GM18909 (cell line): Measurements from ENCODE around the gene FOSB.
"Not testable (repeated sequence)": the region's sequence is repeated elsewhere in the genome, so short reads cannot be mapped to it uniquely, and the experiment has no call there.

Experiments used
- ATAC-seq: cut with Tn5 transposase; IDR thresholded peaks from one replicate; pipeline ENCODE4 v1.9.1; 2021; ENCODE audit warnings: mild to moderate bottlenecking; ENCODE audit not compliant: unreplicated experiment, poor library complexity

FOSB gene

GRCh38 chr19:45467456-45468158 is at the start of gene FOSB:
Gene FOSB (plus strand): TSS chr19:45467996. CDS start chr19:45468587, 591 bp downstream.
- peak; percentile 61 for ATAC-seq

GRCh38 chr19:45418802-45419201 is 49.0 kb upstream of the FOSB start:
- no peak for ATAC-seq

GRCh38 chr19:45419396-45419795 is 48.4 kb upstream of the FOSB start:
- ATAC-seq = peak; percentile 36

GRCh38 chr19:45419895-45420294 is 47.9 kb upstream of the FOSB start:
- ATAC-seq = no peak

- no peak for ATAC-seq
These were observed 47.4 kb upstream of the FOSB start for GRCh38 chr19:45420356-45420755.

GRCh38 chr19:45420871-45421270 is 46.9 kb upstream of the FOSB start:
- ATAC-seq = no peak

- no peak for ATAC-seq
These were observed 45.8 kb upstream of the FOSB start for GRCh38 chr19:45421947-45422498.

GRCh38 chr19:45423033-45423588 is 44.7 kb upstream of the FOSB start:
- no peak for ATAC-seq

GRCh38 chr19:45423589-45424190 is 44.1 kb upstream of the FOSB start, which contains the start of gene ERCC1:
Gene ERCC1 (minus strand): TSS chr19:45423917. CDS start chr19:45423374, 543 bp downstream.
- peak; percentile 68 for ATAC-seq

- peak; percentile 15 for ATAC-seq
These were observed 43.4 kb upstream of the FOSB start for GRCh38 chr19:45424191-45425058.

GRCh38 chr19:45428384-45429231 is 39.2 kb upstream of the FOSB start:
- no peak for ATAC-seq

- ATAC-seq = not testable (repeated sequence)
These were observed 37.9 kb upstream of the FOSB start for GRCh38 chr19:45429896-45430295.

- ATAC-seq = not testable (repeated sequence)
These were observed 36.8 kb upstream of the FOSB start for GRCh38 chr19:45431008-45431407.

- ATAC-seq = not testable (repeated sequence)
These were observed 35.3 kb upstream of the FOSB start for GRCh38 chr19:45432543-45432942.

- ATAC-seq = no peak
These were observed 30.5 kb upstream of the FOSB start for GRCh38 chr19:45437328-45437727.

GRCh38 chr19:45439190-45439568 is 28.6 kb upstream of the FOSB start:
- no peak for ATAC-seq

GRCh38 chr19:45439569-45440258 is 28.1 kb upstream of the FOSB start:
- ATAC-seq = peak; percentile 56

GRCh38 chr19:45440259-45440638 is 27.5 kb upstream of the FOSB start:
- ATAC-seq = no peak
